HG03342 (cell line): ENCODE measurements around the gene FUCA2.
A peak's percentile ranks its signal among the peaks of the same experiment; 100 is the strongest.

Experiments
- ATAC-seq: cut with Tn5 transposase; IDR thresholded peaks from one replicate; pipeline ENCODE4 v1.9.1; 2021; ENCODE audit warnings: mild to moderate bottlenecking, moderate library complexity; ENCODE audit not compliant: unreplicated experiment

Gene FUCA2, protein sequence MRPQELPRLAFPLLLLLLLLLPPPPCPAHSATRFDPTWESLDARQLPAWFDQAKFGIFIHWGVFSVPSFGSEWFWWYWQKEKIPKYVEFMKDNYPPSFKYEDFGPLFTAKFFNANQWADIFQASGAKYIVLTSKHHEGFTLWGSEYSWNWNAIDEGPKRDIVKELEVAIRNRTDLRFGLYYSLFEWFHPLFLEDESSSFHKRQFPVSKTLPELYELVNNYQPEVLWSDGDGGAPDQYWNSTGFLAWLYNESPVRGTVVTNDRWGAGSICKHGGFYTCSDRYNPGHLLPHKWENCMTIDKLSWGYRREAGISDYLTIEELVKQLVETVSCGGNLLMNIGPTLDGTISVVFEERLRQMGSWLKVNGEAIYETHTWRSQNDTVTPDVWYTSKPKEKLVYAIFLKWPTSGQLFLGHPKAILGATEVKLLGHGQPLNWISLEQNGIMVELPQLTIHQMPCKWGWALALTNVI

DNA sequence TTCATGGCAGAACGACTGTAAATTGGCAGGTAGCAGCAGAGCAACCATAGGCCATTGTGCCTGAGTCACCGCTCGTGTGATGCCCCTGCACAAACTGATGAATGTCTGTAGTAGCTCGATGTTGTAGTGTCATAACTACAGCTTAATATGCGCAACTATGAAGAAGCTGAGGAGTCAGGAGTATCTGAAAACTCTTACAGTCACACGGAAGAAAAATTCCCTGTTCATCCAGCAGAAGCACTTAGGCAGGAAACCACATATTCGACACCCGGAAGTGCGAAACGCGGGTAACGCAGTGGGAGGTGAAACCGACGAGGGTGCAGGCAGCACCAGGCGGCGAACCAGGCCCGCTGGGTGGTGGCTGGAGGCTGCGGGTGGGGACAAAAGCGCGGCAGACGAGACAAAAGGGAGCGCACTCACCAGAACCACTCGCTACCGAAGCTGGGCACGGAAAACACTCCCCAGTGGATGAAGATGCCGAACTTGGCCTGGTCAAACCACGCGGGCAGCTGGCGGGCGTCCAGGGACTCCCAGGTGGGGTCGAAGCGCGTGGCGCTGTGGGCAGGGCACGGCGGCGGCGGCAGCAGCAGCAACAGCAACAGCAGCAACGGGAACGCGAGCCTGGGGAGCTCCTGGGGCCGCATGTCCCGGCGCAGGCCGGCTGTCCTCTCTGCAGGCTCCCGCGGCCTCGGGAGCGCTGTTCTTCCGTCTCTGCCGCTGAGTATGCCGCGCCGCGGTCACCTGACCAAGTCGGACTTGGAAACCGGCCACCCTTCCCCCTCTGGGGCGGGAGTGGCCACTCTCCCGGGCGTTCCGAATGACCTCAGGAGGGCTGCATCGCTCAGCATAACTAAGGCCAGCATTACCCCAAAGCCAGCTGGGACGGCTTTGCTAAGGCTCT, at the start of gene FUCA2:
TSS of gene FUCA2 (minus strand) at position 730 of the 901 bp plus-strand sequence. CDS start at position 644, 86 bp downstream.
- peak; percentile 50 for ATAC-seq

GRCh38 chr6:143561105-143561704, 49.7 kb upstream of the FUCA2 start:
- no peak for ATAC-seq

GRCh38 chr6:143559051-143559660, 47.6 kb upstream of the FUCA2 start:
- no peak for ATAC-seq

- no peak for ATAC-seq
Observed at GRCh38 chr6:143556529-143556928, 45.0 kb upstream of the FUCA2 start.

- no peak for ATAC-seq
Observed at GRCh38 chr6:143555582-143555981, 44.1 kb upstream of the FUCA2 start.

DNA sequence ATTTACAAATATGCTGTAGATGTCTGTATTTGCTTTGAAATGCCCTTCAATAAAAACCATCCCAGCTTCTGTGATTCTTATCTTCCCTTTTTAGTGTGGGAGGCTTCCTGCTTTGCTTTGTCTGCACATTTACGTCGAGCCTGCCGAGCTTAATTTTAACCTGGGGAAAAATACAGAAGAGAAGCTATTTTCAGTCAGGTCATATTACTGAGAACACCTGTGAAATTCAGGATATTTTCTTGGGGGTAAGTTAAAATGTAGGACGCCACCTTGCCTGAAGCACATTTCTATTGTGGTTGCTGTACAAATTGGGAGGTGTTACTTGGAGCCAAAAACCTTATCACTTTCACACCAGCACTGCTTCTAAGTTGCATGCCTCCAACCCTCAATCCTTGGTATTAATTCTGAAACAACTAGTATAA, 43.6 kb upstream of the FUCA2 start:
- no peak for ATAC-seq

- ATAC-seq, result no peak
Observed at GRCh38 chr6:143553337-143553736, 41.8 kb upstream of the FUCA2 start.

DNA sequence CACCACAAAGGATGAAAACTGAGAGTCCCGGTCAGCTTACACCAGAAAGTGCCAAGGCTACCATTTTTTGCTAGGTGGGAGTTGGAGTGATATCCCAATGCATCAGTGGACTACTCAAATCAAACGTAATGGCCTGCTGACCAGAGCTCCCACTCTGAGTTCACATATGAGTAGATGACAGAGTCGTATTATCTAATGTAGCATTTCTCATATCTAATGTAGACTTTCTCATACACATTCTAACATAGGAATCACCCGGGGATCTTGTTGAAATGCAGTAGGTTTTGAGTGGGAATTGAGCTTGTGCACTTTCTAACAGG, 38.4 kb upstream of the FUCA2 start:
- peak; percentile 38 for ATAC-seq

DNA sequence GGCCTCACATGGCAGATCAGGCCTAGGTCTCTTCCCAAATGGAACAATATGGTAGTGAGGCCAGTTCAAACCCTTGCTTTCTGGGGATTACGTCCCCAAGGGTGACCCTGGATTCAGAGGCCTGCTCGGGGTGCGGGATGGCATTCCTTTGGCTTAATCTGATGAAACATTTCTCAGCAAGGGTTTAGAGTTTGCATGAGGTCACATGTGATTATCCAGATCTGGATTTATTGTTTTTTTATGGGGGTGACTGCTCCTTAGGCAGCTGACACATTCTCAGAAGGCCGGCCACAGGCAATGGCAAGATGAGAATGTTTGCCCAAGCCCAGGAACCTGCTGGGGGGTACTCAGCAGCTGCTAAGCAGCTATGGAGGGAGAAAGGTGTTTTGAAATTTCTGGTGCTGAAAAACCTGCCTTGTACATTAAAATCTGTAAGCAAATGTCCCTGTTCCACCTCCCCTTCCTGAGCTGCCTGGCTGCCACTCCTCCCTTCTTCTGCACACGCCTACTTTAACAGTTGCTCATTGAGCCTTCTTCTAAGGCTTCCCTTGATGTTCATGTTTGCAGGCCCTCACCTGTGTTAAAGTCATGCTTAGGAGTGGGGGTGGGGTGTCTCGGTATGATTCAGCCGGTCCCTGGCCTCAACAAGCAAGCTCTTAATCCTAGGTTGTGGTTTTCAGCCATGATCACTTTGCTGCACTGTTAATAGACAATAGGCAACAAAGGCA, 37.9 kb upstream of the FUCA2 start:
- peak; percentile 80 for ATAC-seq

GRCh38 chr6:143546599-143546998, 35.1 kb upstream of the FUCA2 start:
- no peak for ATAC-seq

- ATAC-seq, result no peak
Observed at GRCh38 chr6:143545976-143546547, 34.5 kb upstream of the FUCA2 start.

GRCh38 chr6:143545165-143545564, 33.6 kb upstream of the FUCA2 start:
- ATAC-seq, result no peak

DNA sequence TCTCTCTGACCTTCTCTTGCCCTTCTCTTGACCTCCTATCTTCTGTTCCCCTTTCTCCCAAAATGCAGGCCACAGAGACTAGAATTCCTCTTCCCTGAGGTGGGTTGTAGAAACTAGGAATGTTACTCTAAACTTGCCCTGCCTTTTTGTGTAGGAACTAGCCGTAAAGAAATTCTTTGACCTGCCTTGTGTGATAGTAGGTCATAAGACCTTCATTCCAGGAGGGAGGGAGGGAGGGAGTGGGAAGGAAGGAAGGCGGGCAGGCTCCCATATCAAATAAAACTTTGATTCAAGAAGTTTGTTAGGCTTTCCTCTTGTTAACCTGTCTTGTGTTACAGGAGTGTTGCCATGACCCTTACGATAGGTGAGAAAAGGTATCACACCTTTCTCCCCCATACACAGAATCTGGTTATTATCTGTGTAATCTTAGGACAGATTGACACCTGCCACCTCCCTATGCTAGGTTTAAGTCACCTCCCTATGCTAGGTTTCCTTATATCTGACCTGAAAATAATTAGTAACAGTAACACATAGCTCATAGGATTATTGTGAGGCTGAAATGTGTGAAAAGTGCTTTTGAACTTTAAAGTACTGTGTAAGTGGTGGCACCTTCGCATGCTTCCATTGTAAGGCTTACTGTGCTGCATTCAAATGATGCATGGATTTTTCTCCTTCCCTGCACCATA, 32.6 kb upstream of the FUCA2 start:
- no peak for ATAC-seq

DNA sequence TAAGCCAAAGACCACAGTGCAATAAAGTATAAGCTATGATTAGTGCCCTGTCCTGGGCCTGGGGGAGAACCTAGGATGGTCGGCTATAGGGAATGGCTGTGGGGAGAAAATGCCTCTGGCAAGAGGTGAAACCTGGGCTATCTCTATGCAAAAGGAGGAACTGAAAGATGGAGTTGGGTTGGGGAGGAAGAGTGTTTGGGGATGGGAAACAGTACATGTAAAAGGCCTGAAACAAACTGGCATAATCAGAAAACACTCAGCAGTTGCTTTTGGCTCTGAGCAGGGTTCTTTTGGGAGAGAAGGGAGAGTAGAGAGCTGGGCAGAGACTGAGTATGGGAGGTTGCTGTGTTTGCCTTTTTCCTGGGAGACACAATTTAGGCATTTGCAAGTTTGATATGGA, 31.9 kb upstream of the FUCA2 start:
- peak; percentile 45 for ATAC-seq

DNA sequence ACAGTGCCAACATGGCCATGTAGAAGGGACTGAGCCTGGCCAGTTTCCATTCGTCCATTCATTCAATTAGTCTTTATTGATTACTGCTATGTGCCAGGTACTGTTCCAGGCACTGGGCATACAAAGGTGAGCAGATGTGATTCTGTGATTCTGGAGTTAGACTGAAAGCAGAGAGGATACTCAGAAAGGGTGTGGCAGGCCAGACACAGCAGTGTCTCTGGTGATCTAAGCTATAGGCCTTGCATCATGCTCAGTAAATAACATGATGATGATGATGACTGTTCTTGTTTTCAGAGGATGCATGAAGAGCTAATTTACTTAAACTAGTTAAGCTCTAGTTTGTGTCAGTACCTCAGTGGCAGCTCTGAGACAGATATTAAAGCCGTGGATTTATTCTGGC, 31.4 kb upstream of the FUCA2 start:
- peak; percentile 30 for ATAC-seq

GRCh38 chr6:143540192-143540591, 28.7 kb upstream of the FUCA2 start:
- no peak for ATAC-seq

DNA sequence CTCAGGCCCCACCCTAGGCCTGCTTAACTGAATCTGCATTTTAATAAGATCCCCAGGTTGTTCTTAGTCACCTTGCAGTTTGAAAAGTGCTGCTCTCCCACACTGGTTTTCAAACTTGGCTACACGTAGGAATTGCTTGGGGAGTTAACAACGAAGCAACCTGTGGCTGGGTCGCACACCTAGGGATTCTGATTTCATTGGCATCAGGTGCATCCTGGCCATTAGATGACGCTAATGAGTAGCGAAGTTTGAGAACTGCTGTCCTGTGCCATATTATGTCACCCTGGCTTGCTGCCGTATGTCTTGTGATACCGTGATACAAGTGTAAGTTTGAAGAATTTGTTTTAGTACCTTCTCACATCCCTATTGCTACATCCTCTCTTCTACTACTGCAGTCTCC, 28.2 kb upstream of the FUCA2 start:
- no peak for ATAC-seq

- ATAC-seq, result no peak
Observed at GRCh38 chr6:143539106-143539505, 27.6 kb upstream of the FUCA2 start.

DNA sequence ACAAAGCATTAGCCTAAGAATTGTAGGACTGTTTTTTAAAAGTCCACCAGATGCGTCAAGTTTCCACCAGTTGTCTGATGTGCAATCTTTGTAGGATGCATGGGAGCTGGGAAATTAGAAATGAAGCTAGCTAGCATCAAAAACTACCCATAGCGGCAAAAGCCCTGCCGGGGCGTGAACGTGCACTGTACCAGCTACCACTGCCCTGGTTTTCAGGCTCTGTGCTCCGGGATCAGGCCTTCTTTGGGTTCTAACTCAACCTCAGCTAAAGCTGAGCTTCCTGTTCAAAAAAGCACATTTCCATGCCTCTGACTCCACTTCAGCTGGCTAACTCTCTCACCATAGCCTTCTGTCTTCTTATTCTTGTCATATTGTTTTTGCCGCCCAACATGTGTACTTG, 26.9 kb upstream of the FUCA2 start:
- ATAC-seq, result no peak
